Breast epithelium (tissue), 4 donors: Measurements from ENCODE around the gene MYO15A. TPM values are rescaled to one million over a fixed set of nuclear protein-coding genes. Genes with fewer than 3 reads are reported as not detected.

Source experiments
- DNase-seq, 2 donors: peaks; one replicate each; pipeline ENCODE4 v3.0.0-alpha.2; 2019; ENCODE audit warnings: low spot score in 2 of 2
- H3K27ac ChIP-seq, 2 donors: fragments of 200-600 bp; sonication (generic) in 1 of 2; one replicate each; pipeline ENCODE4 v1.5.1; 2016 to 2019; ENCODE audit warnings: mild to moderate bottlenecking in 1 of 2
- H3K27me3 ChIP-seq, 2 donors: fragments of 200-600 bp; sonication (generic) in 1 of 2; one replicate each; pipeline versions ENCODE4 v1.5.1 to v1.6.0; 2017 to 2019; ENCODE audit warnings: control low read depth in 1 of 2, mild to moderate bottlenecking in 1 of 2
- H3K36me3 ChIP-seq: fragments of 200-600 bp; one replicate; pipeline ENCODE4 v1.5.1; 2019
- H3K4me1 ChIP-seq, 2 donors: fragments of 200-600 bp; sonication (generic); one replicate each; pipeline ENCODE4 v1.5.1; 2016 to 2019; ENCODE audit warnings: control low read depth in 1 of 2
- H3K4me3 ChIP-seq, 3 donors: fragments of 200-600 bp; sonication (generic); 1 replicate in 2 of 3; 2 replicates in 1 of 3; pipeline ENCODE4 v1.5.1; 2016 to 2019; ENCODE audit warnings: mild to moderate bottlenecking in 3 of 3, moderate library complexity in 2 of 3
- H3K9me3 ChIP-seq, 2 donors: fragments of 200-600 bp; sonication (generic) in 1 of 2; one replicate each; pipeline ENCODE4 v1.5.1; 2016 to 2019; ENCODE audit warnings: control low read depth in 1 of 2
- CTCF ChIP-seq, 3 donors: fragments of 450-650 bp; IDR thresholded peaks; one replicate each; pipeline ENCODE4 v1.5.1; 2016 to 2017; ENCODE audit warnings: antibody characterized with exemption in 3 of 3, mild to moderate bottlenecking in 3 of 3, moderate library complexity in 3 of 3
- POLR2A ChIP-seq: fragments of 450-650 bp; IDR thresholded peaks from one replicate; pipeline ENCODE4 v1.6.1; 2016; ENCODE audit warnings: antibody characterized with exemption, mild to moderate bottlenecking, moderate library complexity
- POLR2AphosphoS5 ChIP-seq, 3 donors: sonication (generic); formaldehyde crosslinking; IDR thresholded peaks; one replicate each; pipeline ENCODE4 v1.6.1; 2017; ENCODE audit warnings: antibody characterized with exemption in 3 of 3
- intact Hi-C: fragments of 100-400 bp; cut with DNase I; formaldehyde crosslinking; loops from one replicate; pipeline ENCODE4 v1.15.1; 2023; ENCODE audit warnings: low total_unique reads
- total RNA-seq, 3 donors: library from RNA; depleted of rRNA; stranded (reverse); fragments of >200 nt; gene quantifications; one replicate each; pipeline ENCODE4 v1.1.0, GENCODE V29; 2016

The MYO15A gene
- total RNA-seq, 3 donors from 2014 or later, result 1.2 to 2.9 (median 2.2) TPM

GRCh38 chr17:18183334-18184142 lies 75.0 kb downstream of the MYO15A start, which contains the start of gene ALKBH5:
Gene ALKBH5 (plus strand): TSS chr17:18183828. CDS start chr17:18184244, 416 bp downstream.
- Histone ChIP-seq H3K27ac (peak within 1 kb of the TSS; percentile 96 to 97), H3K9me3 (no peaks in the 10 kb centered on the region), H3K4me3 (peak within 1 kb of the TSS; percentile 77 to 99 (median 95)), H3K36me3 (no peaks in the 10 kb centered on the region), H3K4me1 (peaks cover 4 to 22% of the 10 kb centered on the region in 2 donors), H3K27me3 (no peaks in the 10 kb centered on the region)
- peak; percentile 97 to 99 for DNase-seq
- peak; percentile 73 to 87 (median 81) for TF ChIP-seq POLR2AphosphoS5 (IDR thresholded peaks at IDR 0.05)
- TF ChIP-seq CTCF (IDR thresholded peaks at IDR 0.05), result peak in 2 of 3 donors; percentile 18 to 25
- peak; percentile 50 for TF ChIP-seq POLR2A
- intact Hi-C loops, result no loop called here

GRCh38 chr17:18184143-18185031 lies 75.8 kb downstream of the MYO15A start:
- peaks cover 4 to 24% of the 10 kb centered on the region in 2 donors for H3K4me1 ChIP-seq

GRCh38 chr17:18185391-18185790 lies 76.8 kb downstream of the MYO15A start:
- intact Hi-C loops, result no loop called here
- H3K27ac ChIP-seq, result peak overlapping the region; percentile 77 to 96
- DNase-seq, result no peak
- peak overlapping the region; percentile 77 to 99 (median 95) for H3K4me3 ChIP-seq
- no peaks in the 10 kb centered on the region for H3K27me3 ChIP-seq
- no peaks in the 10 kb centered on the region for H3K9me3 ChIP-seq
- TF ChIP-seq CTCF (IDR thresholded peaks at IDR 0.05) (no peak), POLR2A (no peak), POLR2AphosphoS5 (IDR thresholded peaks at IDR 0.05) (no peak)
- H3K36me3 ChIP-seq, result no peaks in the 10 kb centered on the region
- peaks cover 8 to 24% of the 10 kb centered on the region in 2 donors for H3K4me1 ChIP-seq

More at GRCh38 chr17:18184143-18185031, 75.8 kb downstream of the MYO15A start:
- H3K9me3 ChIP-seq, result no peaks in the 10 kb centered on the region
- H3K27ac ChIP-seq, result peak overlapping the region; percentile 96 to 97
- DNase-seq, result peak; percentile 33 to 62
- intact Hi-C loops, result no loop called here
- peak overlapping the region; percentile 77 to 99 (median 95) for H3K4me3 ChIP-seq
- no peaks in the 10 kb centered on the region for H3K36me3 ChIP-seq
- TF ChIP-seq POLR2A (no peak), POLR2AphosphoS5 (IDR thresholded peaks at IDR 0.05) (peak in 2 of 3 donors; percentile 11 to 13), CTCF (IDR thresholded peaks at IDR 0.05) (peak in 1 of 3 donors; percentile 11)
- no peaks in the 10 kb centered on the region for H3K27me3 ChIP-seq

- H3K4me1 ChIP-seq, result peaks cover 14 to 31% of the 10 kb centered on the region in 2 donors
- no peaks in the 10 kb centered on the region for H3K36me3 ChIP-seq
- no peaks in the 10 kb centered on the region for H3K9me3 ChIP-seq
- H3K4me3 ChIP-seq, result peak overlapping the region; percentile 77 to 99 (median 95)
- TF ChIP-seq POLR2AphosphoS5 (IDR thresholded peaks at IDR 0.05), result no peak
- intact Hi-C loops, result no loop called here
- H3K27me3 ChIP-seq, result no peaks in the 10 kb centered on the region
- no peak for DNase-seq
- peak overlapping the region; percentile 77 to 96 for H3K27ac ChIP-seq
Measured at GRCh38 chr17:18185832-18186626, 77.5 kb downstream of the MYO15A start.

- TF ChIP-seq CTCF (IDR thresholded peaks at IDR 0.05) (no peak), POLR2AphosphoS5 (IDR thresholded peaks at IDR 0.05) (no peak), POLR2A (no peak)
- Histone ChIP-seq H3K4me3 (peak overlapping the region; percentile 77 to 99 (median 95)), H3K27ac (peak overlapping the region; percentile 77 to 96), H3K36me3 (no peaks in the 10 kb centered on the region), H3K9me3 (no peaks in the 10 kb centered on the region), H3K4me1 (peaks cover 15 to 35% of the 10 kb centered on the region in 2 donors), H3K27me3 (no peaks in the 10 kb centered on the region)
- intact Hi-C loops, result no loop called here
- peak in 1 of 2 donors; percentile 32 for DNase-seq
Measured at GRCh38 chr17:18186627-18186982, 78.0 kb downstream of the MYO15A start.
